HG03520 (cell line): Measurements from ENCODE around the gene FBXO11.
A peak's percentile ranks its signal among the peaks of the same experiment; 100 is the strongest.
"Not testable (repeated sequence)": the region's sequence is repeated elsewhere in the genome, so short reads cannot be mapped to it uniquely, and the experiment has no call there.

Experiments used
- ATAC-seq: cut with Tn5 transposase; IDR thresholded peaks from one replicate; pipeline ENCODE4 v1.9.1; 2021; ENCODE audit warnings: mild to moderate bottlenecking, moderate library complexity; ENCODE audit not compliant: unreplicated experiment

FBXO11 gene

DNA sequence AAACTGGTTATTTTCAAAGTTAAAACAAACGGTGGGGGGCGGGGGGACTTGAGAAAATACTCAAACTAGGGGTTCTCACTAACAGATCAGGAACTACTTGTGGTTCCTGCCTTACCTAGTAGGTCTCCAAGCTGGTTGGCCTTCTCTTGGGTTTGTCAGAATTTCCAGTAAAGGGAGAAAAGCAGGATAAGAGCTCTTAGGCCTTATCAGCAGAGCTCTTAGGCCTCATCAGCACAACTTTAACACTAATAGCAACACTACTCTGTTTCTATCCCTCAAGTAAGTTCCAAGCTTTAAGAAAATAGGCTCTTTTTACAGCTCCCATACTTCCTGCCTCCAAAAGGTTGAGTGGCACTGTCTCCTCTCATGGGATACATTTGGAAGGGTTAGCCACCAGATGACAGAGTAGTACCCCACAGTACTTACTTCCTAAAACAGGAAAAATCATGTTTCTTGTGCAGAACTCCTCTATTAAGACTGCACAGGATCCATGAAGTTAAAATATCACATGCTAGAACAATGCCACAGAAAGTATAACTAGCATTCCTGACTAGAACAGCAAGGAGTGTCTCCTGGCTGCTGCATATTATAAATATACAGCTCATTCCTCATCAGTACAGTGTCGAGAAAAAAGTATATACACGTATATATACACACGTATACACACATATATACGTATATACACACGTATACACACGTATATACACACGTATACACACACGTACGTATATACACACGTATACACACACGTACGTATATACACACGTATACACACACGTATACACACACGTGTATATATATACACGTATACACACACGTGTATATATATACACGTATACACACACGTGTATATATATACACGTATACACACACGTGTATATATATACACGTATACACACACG lies 6.1 kb downstream of the FBXO11 start:
- no peak for ATAC-seq

DNA sequence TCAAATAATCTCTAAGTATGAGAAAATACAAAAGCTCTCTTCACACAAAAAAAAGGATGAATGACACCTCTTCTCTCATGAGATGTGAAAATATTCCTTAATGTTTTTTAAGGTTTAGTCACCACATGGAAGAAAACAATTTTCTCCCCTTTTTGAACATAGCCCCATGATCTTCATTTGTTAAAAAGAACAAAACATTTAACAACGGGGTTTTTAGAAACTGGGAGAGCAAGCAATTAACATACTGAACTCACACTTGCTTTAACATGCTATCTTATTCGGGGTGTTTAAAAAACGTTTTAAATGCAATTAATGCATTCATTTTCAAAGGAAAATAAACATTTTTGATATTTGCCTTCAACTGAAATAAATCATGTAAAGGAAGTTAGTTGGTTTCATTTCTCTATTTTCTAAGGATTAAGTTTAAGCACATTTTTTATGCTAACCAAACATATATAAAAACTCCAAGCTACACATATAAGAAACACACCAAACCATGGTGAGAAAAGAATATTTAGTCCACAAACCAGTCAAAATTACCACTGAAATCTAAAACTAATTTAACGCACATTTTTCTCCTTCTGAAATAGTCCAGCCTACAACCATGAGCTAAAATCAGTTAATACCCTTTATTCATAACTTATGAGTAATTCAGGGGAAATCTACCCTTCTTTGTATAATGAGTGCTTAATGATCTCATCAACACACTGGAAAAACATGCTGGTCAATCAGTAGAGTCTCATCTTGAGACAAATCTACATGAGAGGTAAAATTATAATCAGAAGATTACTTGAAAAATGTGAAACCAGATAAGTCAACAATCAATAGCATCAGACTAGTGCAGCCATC lies 8.2 kb downstream of the FBXO11 start:
- peak; percentile 50 for ATAC-seq

DNA sequence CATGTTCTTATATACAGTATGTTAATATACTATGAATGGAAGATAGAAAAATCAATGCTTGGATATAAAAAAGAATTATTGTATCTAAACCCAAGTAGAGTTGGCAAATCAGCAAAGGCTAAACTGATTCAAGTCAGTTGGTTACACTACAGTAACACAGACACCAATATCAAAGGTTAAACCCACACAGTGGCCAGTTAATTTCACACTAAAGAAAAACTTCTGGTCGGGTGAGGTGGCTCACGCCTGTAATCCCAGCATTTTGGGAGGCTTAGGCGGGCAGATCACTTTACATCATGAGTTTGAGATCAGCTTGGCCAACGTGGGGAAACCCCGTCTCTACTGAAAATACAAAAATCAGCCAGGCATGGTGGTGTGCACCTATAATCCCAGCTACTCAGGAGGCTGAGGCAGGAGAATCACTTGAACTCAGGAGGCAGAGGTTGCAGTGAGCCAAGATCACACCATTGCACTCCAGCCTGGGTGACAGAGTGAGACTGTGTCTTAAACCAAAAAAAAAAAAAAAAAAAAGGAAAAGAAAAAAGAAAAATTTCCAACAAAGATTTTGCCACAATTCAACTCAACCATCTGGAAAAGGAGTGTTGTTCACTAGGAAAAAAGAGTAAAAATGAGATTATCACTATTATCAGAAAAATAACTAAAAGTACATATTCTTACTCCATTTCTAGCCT lies 9.0 kb downstream of the FBXO11 start:
- not testable (repeated sequence) for ATAC-seq

DNA sequence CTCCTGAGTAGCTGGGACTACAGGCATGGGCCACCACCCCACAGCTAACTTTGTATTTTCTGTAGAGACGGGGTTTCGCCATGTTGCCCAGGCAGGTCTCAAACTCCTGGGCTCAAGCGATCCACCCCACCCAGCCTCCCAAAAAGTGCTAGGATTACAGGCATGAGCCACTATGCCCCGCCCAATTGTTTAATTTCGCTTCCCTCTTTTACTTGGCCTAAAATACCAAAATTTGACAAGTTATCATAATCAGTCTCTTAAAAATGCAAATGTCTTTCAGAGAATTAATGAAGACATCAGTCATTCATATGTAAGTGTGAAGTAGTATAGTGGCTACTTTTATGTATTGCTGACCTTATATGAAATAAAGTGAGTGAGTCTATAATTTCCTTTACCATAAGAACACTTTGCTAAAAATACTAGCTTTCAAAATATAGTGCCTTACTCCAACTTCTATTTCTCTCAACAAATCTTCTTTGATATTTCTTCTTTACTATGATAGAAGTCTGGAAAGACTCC lies 9.8 kb downstream of the FBXO11 start:
- ATAC-seq = no peak

DNA sequence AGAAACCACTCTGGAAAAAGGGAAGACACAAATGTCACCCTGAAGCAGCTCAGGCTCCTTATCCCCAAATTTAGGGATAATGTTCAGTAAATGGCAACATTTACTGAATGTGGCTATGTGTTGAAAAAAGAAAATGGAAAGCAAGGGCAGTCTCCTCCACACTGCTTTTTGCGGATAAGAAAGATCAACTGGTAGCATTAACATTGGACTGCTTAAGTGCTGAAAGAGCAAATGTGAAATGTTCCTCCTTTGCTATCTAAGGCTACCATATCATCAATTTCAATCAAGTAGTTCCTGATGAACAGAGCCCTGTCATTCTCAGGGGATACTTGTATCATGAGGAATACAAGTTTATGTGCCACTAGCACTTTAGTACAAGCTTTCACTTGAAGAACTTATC lies 12.5 kb downstream of the FBXO11 start:
- ATAC-seq = no peak

DNA sequence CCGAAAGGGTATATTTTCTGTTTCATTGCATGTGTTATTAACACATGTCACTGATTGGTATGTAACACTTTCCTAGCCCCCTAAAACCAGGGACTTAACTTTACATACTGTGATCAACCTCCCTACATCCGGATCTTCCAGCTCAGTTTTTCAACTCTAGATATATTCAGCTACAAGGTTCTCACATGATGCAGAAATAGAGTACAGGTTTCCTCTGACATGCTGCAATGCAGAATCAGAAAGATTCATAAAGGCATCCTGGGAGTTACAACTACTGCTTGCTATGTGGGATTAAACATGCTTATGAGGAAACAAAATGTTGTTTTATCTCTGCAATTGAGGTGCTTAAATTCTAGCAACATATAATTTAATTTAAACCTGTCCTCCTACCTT lies 14.0 kb downstream of the FBXO11 start:
- no peak for ATAC-seq

DNA sequence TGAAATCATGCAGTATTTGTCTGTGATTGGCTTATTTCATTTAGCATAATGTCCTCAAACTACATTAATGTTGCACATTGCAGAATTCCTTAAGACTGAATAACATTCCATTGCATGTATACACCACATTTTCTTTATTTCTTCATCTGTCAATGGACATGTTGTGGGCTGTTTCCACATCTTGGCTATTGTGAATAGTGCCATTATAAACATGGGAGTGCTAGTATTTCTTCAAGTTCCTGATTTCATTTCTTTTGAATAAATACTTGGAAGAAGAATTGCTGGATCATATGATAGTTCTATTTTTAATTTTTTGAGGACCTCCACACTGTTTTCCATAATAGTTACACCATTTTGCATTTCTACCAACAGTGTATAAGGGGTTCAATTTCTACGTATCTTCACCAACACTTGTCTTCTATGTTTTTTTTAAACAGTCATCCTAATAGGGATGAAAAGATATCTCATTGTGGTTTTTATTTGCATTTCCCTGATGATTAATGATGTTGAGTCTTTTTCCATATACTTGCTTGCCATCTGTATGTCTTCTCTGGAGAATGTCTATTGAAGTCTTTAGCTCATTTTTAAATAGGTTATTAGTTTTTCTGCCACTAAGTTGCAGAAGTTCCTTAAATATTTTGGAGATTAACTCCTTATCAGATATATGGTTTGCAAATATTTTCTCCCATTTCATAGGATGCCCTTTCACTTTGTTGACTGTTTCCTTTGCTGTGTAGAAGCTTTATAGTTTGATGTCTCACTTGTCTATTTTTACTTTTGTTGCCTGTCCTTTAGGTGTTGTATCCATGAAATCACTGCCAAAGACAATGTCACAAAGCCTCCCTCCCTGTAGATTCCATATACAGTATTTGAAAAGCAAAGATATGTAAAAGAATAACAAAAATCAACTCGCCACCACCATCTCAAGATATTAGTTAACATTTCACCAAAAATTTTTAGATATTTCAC lies 14.6 kb downstream of the FBXO11 start:
- no peak for ATAC-seq

DNA sequence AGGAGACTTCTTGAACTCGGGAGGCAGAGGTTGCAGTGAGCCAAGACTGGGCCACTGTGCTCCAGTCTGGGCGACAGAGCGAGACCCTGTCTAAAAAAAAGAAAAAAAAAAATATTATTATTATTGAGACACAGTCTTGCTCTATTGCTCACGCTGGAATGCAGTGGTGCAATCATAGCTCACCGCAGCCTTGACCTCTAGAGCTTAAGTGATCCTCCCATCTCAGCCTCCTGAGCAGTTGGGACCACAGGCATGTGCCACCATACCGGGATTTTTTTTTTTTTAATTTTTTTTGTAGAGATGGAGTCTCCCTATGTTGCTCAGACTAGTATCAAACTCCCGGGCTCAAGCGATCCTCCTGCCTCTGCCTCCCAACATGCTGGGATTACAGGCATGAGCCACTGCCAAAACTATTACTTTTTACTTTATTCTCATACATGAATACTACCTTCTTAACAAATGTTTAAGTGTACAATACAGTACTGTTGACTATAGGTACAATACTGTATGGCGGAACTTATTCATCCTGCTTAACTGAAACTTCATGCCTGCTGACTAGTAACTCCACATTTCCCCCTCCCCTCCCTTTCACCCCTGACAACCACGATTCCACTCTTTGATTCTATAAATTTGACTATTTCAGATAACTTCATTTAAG lies 15.5 kb downstream of the FBXO11 start:
- ATAC-seq = no peak

DNA sequence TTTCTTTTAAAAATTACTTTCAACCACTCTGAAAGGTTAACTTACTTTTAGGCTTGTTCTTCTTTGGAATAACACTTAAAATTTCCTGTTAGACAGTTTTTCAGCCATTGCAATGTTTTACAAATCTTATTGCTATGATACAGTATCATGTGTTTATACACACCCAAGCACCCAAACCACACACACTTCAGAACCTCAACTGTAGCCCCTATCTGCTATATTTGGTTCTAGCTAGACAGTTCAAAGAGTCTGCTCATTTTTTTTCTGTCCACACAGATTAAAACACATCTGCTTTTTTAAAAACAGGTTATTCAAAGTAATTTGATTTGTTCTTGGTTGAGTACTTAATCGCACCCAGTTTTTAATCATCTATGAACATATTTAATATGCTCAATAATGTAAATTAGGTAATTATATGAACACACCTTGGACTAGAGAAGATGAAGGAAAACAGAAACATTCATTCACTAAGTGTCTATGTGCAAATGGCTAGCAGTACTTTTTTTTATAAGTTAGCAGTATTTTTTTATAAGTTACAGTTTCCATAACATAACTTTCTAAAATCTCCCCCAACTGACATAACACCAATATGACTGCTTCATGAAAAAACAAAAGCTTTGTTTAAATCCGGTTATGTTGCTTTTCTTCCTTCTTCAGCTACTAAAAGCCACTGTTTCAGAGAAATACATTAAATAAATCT lies 17.6 kb downstream of the FBXO11 start:
- peak; percentile 51 for ATAC-seq

DNA sequence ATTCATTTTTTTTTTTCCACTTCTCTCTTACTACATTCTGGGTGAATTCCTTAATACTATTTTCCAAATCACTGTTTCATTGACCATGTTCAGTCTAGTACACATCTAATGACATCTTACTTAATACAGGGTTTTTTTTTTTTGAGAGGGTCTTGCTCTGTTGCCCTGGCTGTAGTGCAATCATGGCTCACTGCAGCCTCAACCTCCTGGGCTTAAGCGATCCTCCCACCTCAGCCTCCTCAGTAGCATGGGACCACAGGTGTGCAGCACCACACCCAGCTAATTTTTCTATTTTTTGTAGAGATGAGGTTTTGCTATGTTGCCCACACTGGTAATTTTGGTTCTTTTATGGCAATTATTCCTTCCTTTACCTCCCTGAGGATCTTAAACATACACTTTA lies 29.4 kb downstream of the FBXO11 start:
- ATAC-seq = no peak

DNA sequence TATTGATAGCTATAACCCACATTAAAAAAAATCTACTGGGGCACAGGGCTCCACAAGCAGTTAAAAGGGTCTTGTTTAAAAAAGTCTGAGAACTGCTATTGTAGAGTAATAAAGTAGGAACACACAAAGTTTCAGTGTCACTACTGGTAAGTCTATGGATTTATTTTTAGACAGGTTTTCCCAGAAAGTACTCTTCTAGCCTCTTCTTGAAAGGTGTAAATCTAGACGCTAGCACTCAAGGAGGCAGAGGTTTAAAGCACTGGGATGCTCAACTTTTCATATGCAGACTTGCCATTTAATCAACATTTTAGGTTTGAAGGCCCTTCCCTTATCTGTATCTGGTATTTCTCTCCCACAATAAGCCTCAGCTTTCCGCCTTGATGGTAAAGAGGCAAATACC lies 33.4 kb downstream of the FBXO11 start:
- ATAC-seq = no peak

DNA sequence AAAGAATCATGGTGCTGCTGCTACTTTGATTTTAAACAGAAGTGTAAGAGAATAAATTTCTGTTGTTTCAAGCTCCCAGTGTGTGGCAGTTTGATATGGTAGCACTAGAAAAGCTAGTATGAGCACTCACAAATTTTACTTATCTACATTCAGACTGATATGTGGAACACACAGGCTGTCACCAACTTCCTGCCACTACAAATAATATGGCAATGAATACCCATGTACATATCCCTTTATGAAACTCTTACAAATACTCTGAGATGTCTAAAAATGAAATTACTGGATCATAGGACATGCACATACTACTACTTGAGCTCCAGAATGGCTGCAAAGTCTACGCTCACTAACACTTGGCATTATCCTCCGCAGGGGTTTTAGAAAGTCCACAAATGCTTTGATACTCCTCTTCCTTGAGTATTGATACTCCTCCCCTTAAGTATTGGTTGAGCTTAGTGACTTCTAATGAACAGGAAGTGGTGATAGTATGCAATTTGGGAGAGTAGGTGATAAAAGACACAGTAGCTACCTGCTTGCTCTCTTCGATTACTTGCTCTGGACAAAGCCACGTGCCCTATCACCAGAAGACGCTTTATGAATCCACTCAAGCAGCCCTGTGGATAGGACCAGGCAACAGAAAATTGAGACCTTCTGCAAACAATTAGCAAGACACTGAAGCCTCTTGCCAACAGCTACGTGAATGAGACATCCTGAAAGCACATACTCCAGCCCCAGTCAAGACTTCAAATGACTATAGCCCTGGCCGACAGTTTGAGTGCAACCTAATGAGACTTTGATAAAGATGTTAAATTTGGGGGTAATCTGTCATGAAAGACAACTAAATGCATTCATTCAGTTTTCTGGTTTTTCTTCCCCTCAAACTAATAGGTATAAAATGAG lies 35.4 kb downstream of the FBXO11 start:
- no peak for ATAC-seq

DNA sequence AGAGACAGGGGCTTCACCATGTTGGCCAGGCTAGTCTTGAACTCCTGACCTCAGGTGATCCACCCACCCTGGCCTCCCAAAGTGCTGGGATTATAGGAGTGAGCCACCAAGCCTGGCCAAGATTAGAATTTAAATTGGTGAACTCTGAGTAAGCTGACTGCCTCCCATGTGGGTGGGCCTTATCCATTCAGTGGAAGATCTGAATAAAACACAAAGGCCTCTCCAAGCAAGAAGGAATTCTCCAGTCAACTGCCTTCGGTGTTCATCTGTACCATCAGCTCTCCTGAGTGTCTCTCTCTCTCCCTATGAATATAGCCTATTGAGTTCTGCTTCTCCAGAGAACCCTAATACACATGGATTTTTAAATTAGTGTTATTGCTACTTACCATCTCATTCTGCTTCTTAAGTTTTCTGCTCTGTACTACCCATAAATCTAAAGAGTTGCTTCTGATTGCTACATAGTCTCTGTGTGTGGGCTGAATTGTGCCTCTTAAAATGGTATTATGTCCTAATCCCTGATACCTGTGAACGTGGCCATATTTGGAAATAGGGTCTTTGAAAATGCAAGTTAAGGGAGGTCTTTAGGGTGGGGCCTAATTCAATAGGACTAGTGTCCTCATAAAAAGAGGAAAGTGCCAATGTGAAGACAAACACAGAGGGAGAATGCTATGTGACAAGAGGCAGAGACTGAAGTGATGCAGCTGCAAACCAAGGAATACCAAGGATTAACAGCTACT lies 36.3 kb downstream of the FBXO11 start:
- ATAC-seq = no peak

DNA sequence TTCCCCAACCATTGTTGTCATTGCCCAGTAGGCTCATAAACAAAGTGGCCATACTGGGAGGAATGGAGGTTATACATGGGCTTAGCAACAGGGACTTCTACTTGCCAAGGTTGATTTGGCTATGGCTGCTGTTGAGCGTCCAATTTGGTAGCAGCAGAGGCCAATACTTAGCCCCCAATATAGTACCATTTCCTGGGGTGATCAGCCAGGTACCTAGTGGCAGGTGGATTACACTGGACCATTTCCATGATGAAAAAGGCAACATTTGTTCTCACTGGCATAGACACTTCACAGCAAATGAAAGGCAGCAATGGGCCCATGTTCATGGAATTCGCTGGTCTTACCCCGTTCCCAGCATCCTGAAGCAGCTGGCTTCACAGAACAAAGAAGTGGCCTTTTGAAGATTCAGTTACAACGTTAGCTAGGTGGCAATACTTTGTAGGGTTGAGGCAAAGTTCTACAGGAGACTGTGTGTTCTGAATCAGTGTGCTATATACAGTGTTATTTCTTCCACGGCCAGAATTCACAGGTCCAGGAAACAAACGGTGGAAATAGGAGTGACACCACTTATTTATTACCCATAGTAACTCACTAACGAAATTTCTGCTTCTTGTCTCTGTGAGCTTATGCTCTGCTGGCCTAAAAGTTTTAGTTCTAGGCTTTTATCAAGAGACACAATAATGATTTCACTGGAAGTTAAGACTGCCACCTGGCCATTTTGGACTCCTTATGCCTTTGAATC lies 37.5 kb downstream of the FBXO11 start:
- ATAC-seq = no peak

DNA sequence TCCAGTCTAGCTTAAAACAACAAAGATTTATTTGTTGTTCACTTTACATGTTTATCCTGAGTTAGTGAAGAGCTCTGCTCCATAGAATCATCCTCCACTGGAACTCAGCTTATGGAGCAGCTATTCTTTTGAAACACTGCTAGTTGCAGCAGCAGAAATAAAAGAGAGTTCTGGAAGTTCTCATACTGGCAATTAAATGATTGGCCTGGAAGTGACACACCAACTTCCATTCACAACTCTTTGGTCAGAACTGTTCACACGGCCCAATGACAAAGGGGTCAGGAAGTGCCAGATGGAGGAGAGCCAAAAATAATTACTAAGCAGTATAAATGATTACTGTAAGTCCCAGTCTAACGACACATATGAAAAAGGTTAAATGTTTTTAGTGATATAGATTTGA lies 39.1 kb downstream of the FBXO11 start:
- no peak for ATAC-seq

DNA sequence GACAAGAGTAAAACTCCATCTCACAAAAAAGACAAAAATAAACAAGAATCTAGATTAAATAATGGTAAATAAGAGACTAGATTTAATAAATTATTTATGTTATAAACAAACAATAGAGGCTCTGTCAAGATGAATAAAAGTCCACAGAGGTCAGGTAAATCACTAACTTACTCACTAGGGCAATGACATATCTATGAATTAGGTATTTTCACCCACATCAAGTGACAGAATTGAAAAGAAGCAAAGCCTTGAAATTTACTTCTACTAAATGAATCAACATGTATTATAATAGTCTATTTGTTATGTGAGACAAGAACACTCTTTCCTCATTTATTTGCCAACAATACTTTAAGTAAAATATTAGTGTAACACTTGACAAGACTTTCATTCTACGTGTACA lies 41.7 kb downstream of the FBXO11 start:
- no peak for ATAC-seq

DNA sequence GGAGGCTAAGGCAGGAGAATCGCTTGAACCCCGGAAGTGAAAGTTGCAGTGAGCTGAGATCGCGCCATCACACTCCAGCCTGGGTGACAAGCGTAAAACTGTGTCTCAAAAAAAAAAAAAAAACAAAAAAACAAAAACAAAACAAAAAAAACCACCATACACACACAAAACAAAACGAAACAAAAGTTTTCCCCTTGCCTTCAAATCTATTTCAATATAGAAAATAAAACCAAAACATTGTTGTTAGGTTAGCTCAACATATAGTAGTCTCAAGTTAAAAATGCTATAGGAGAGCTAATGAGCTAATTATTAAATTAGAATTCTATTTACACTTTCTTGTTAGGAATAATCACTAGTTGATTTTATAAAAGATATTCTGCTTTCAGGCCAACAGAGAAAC lies 43.3 kb downstream of the FBXO11 start:
- no peak for ATAC-seq
